ENCODE results near the gene TPM1. TPM values are rescaled to one million over a fixed set of nuclear protein-coding genes. Genes with fewer than 3 reads are reported as not detected.

Gene TPM1
- total and polyA plus RNA-seq, 9 of the 15 experiments (the other 6 are each of a cell fraction or from before 2014, with no cell fraction given) = 8.1 to 53.9 (median 43.1) TPM

- no peak for FAIRE-seq
- intact Hi-C loops (cut with micrococcal nuclease) = no loop called here
These were observed 67.0 kb downstream of the TPM1 start for GRCh38 chr15:63109498-63109897.

More at GRCh38 chr15:63109498-63109897, 67.0 kb downstream of the TPM1 start:
- H3K9me1 ChIP-seq (ENCODE audit: control insufficient read depth, insufficient read depth, low read length) = no peaks in the 10 kb centered on the region
- ATAC-seq (no peak), DNase-seq (ENCODE audit: extremely low read depth in 1 of 4, low spot score in 3 of 4) (no peak)
- peaks cover 0 to 30% of the 10 kb centered on the region in 2 experiments; a peak in 4 of 5 replicates for H3K4me1 ChIP-seq (replicated peaks in 1 of 2; ENCODE audit: control insufficient read depth in 2 of 2, insufficient read depth in 2 of 2, low read length in 2 of 2)
- TF ChIP-seq, protein P1, sequence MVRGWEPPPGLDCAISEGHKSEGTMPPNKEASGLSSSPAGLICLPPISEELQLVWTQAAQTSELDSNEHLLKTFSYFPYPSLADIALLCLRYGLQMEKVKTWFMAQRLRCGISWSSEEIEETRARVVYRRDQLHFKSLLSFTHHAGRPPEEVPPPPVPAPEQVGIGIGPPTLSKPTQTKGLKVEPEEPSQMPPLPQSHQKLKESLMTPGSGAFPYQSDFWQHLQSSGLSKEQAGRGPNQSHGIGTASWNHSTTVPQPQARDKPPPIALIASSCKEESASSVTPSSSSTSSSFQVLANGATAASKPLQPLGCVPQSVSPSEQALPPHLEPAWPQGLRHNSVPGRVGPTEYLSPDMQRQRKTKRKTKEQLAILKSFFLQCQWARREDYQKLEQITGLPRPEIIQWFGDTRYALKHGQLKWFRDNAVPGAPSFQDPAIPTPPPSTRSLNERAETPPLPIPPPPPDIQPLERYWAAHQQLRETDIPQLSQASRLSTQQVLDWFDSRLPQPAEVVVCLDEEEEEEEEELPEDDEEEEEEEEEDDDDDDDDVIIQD (CRISPR knock-in tag; IDR thresholded peaks at IDR 0.05) = no peak
- TF ChIP-seq MTA3 (IDR thresholded peaks at IDR 0.05; ENCODE audit: borderline replicate concordance) (no peak), POU5F1 (IDR thresholded peaks at IDR 0.05; ENCODE audit: borderline replicate concordance, low read depth, low read length, partially characterized antibody) (no peak), CBX8 (IDR thresholded peaks at IDR 0.05; ENCODE audit: borderline replicate concordance, extremely low read depth, low read depth, low read length, poor library complexity, severe bottlenecking) (no peak)
- TF ChIP-seq, protein P2, sequence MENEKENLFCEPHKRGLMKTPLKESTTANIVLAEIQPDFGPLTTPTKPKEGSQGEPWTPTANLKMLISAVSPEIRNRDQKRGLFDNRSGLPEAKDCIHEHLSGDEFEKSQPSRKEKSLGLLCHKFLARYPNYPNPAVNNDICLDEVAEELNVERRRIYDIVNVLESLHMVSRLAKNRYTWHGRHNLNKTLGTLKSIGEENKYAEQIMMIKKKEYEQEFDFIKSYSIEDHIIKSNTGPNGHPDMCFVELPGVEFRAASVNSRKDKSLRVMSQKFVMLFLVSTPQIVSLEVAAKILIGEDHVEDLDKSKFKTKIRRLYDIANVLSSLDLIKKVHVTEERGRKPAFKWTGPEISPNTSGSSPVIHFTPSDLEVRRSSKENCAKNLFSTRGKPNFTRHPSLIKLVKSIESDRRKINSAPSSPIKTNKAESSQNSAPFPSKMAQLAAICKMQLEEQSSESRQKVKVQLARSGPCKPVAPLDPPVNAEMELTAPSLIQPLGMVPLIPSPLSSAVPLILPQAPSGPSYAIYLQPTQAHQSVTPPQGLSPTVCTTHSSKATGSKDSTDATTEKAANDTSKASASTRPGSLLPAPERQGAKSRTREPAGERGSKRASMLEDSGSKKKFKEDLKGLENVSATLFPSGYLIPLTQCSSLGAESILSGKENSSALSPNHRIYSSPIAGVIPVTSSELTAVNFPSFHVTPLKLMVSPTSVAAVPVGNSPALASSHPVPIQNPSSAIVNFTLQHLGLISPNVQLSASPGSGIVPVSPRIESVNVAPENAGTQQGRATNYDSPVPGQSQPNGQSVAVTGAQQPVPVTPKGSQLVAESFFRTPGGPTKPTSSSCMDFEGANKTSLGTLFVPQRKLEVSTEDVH (IDR thresholded peaks at IDR 0.05; ENCODE audit: low read depth, partially characterized antibody) = no peak
- H2AFZ ChIP-seq (ENCODE audit: low read depth, low read length) = no peak overlapping the region
- peaks cover 5% of the 10 kb centered on the region for H3K9me3 ChIP-seq (replicated peaks; ENCODE audit: control insufficient read depth, insufficient read depth, low read depth, low read length)
- CTCF ChIA-PET (ENCODE audit: low intra/inter-chr PET ratio) = no interaction called here
- no peak overlapping the region for H3K27ac ChIP-seq (ENCODE audit: extremely low read depth, low read depth, low read length)
- H3K4me2 ChIP-seq (ENCODE audit: insufficient read depth, low read length) = no peak overlapping the region
- in situ Hi-C loops (cut with MboI) = no loop called here
- BruUV-seq (replicated peaks) = no TSS peak
- no peaks in the 10 kb centered on the region for H3K79me2 ChIP-seq (ENCODE audit: control insufficient read depth, insufficient read depth, low read length)
- 38% methylated on average over 2 of the region's 2 CpGs for WGBS (ENCODE audit: insufficient coverage, low coverage, missing lambda C conversion rate)
- no peaks in the 10 kb centered on the region for H3K27me3 ChIP-seq (ENCODE audit: control insufficient read depth in 2 of 2, insufficient read depth in 2 of 2, low read length in 2 of 2)
- POLR2A ChIA-PET = interaction anchor here (1.1 kb wide), 1 partner anchor 41 kb away, joined by 3 read pairs; no protein-coding TSS in a partner anchor
- no peak overlapping the region for H3K4me3 ChIP-seq
- H3K9ac ChIP-seq (ENCODE audit: insufficient read depth in 1 of 2, low read depth in 2 of 2, low read length in 2 of 2) = no peak overlapping the region
- no peaks in the 10 kb centered on the region for H4K20me1 ChIP-seq (replicated peaks; ENCODE audit: control insufficient read depth, insufficient read depth, low read length)
- H3K36me3 ChIP-seq (ENCODE audit: control insufficient read depth, insufficient read depth, low read length) = no peaks in the 10 kb centered on the region
